Lower lobe of right lung (tissue), 2 donors: ENCODE measurements around the gene AMN. TPM values are rescaled to one million over a fixed set of nuclear protein-coding genes. Genes with fewer than 3 reads are reported as not detected.
"Not testable (repeated sequence)": the region's sequence is repeated elsewhere in the genome, so short reads cannot be mapped to it uniquely, and the experiment has no call there.

Experiments
- ATAC-seq, 2 donors: fragments of 200-7000 bp; cut with Tn5 transposase; one replicate each; pipeline ENCODE4 v1.9.1; 2020 to 2022; ENCODE audit warnings: mild to moderate bottlenecking in 2 of 2, moderate library complexity in 2 of 2
- DNase-seq: peaks from one replicate; pipeline ENCODE4 v3.0.0-alpha.2; 2020
- H3K27ac ChIP-seq: fragments of 200-600 bp; one replicate; pipeline ENCODE4 v1.8.0; 2022
- H3K27me3 ChIP-seq: fragments of 200-600 bp; one replicate; pipeline ENCODE4 v1.8.0; 2022; ENCODE audit warnings: low read depth
- H3K36me3 ChIP-seq: fragments of 200-600 bp; one replicate; pipeline ENCODE4 v1.8.0; 2022; ENCODE audit warnings: mild to moderate bottlenecking
- H3K4me1 ChIP-seq: fragments of 200-600 bp; one replicate; pipeline ENCODE4 v1.8.0; 2022
- H3K4me3 ChIP-seq: fragments of 200-600 bp; one replicate; pipeline ENCODE4 v1.8.0; 2022; ENCODE audit warnings: mild to moderate bottlenecking
- H3K9me3 ChIP-seq: fragments of 200-600 bp; one replicate; pipeline ENCODE4 v1.8.0; 2022
- intact Hi-C: fragments of 100-400 bp; cut with DNase I; formaldehyde crosslinking; loops from one replicate; pipeline ENCODE4 v1.11.0; 2022
- total RNA-seq: library from RNA; stranded (reverse); fragmentation: NEBNext Ultra II Directional; extraction: Animal tissue kit (Norgen Biotek cat#: 25700); gene quantifications from one replicate; pipeline ENCODE4 v1.2.1, GENCODE V29; 2021
- TF ChIP-seq, protein P1 (sequence below): fragments of 200-600 bp; IDR thresholded peaks from one replicate; pipeline ENCODE4 v1.8.0; 2022; ENCODE audit warnings: antibody characterized with exemption, mild to moderate bottlenecking
- donor health status: DM: no; HTN: yes; CAD: no; lungs with severe emphysema.

The AMN gene
- total RNA-seq, 1 donor from 2014 or later, result 13.7 TPM

DNA sequence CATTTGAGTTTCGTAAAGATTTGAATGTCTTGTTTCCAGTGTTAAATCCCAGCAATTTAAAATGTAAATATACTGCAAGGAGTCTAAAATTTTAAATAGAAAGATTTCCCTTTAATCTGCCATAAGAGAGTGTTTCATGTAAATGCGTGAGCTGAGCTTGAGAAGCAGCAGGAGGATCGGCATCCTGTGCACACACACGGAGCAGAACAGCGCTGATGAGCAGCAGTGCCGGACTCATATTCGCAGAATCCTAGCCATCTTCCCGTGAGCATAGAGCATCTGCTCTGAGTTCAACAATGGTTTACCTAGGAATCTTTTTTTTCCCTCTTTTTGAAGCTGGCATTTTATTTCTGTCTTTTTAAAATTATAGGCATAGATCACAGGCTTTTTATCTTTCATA lies 29.8 kb upstream of the AMN start:
- TF ChIP-seq, protein P1, sequence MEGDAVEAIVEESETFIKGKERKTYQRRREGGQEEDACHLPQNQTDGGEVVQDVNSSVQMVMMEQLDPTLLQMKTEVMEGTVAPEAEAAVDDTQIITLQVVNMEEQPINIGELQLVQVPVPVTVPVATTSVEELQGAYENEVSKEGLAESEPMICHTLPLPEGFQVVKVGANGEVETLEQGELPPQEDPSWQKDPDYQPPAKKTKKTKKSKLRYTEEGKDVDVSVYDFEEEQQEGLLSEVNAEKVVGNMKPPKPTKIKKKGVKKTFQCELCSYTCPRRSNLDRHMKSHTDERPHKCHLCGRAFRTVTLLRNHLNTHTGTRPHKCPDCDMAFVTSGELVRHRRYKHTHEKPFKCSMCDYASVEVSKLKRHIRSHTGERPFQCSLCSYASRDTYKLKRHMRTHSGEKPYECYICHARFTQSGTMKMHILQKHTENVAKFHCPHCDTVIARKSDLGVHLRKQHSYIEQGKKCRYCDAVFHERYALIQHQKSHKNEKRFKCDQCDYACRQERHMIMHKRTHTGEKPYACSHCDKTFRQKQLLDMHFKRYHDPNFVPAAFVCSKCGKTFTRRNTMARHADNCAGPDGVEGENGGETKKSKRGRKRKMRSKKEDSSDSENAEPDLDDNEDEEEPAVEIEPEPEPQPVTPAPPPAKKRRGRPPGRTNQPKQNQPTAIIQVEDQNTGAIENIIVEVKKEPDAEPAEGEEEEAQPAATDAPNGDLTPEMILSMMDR, result no peak
- Histone ChIP-seq H3K9me3 (no peaks in the 10 kb centered on the region), H3K36me3 (peaks cover 37% of the 10 kb centered on the region), H3K27me3 (no peaks in the 10 kb centered on the region), H3K27ac (no peak overlapping the region), H3K4me3 (no peak overlapping the region), H3K4me1 (peaks cover 9% of the 10 kb centered on the region)
- intact Hi-C loops, result no loop called here
- ATAC-seq, result no peak
- DNase-seq, result no peak

DNA sequence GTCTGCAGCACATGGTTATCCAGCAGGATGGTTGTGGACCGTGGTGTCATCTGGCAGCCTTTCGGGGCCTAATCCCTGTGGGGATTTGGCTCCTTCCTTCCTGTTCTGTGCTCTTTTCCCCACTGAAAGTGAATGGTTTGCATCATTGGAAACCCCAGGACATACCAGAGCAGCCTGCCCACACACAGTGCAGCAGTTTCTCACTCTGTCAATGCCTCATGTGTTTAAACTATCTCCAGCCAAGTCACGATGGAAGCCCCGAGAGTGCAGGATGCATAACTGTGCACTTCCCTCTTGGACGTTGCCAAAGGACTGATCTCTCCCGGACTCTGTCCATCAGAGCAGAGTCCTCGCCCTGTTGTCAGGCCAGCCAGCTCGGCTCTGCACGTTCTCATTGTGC lies 29.0 kb upstream of the AMN start:
- Histone ChIP-seq H3K27ac (no peak overlapping the region), H3K27me3 (no peaks in the 10 kb centered on the region), H3K4me3 (no peak overlapping the region), H3K4me1 (peaks cover 17% of the 10 kb centered on the region), H3K36me3 (peaks cover 41% of the 10 kb centered on the region), H3K9me3 (no peaks in the 10 kb centered on the region)
- DNase-seq, result no peak
- TF ChIP-seq, protein P1, result no peak
- intact Hi-C loops, result no loop called here
- peak; percentile 34 to 80 for ATAC-seq

DNA sequence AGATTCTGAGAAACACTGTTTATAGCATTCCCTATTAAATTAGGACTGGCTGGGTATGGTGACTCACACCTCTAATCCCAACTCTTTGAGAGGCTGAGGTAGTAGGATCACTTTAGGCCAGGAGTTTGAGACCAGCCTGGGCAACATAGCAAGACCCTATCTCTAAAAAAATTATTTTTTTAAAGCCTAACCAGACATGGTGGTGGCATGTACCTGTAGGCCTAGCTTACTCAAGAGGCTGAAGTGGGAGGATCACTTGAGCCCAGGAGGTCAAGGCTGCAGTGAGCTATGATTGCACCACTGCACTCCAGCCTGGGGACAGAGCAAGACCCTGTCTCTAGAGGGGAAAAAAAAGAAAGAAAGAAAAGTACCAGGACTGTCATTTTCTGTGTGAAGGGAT lies 25.7 kb upstream of the AMN start:
- peaks cover 27% of the 10 kb centered on the region for H3K4me1 ChIP-seq
- peak overlapping the region; percentile 24 for H3K27ac ChIP-seq
- H3K36me3 ChIP-seq, result peaks cover 37% of the 10 kb centered on the region
- H3K27me3 ChIP-seq, H3K4me3 ChIP-seq, intact Hi-C loops, DNase-seq, H3K9me3 ChIP-seq: not testable (repeated sequence)
- ATAC-seq, result peak; percentile 28 to 44

DNA sequence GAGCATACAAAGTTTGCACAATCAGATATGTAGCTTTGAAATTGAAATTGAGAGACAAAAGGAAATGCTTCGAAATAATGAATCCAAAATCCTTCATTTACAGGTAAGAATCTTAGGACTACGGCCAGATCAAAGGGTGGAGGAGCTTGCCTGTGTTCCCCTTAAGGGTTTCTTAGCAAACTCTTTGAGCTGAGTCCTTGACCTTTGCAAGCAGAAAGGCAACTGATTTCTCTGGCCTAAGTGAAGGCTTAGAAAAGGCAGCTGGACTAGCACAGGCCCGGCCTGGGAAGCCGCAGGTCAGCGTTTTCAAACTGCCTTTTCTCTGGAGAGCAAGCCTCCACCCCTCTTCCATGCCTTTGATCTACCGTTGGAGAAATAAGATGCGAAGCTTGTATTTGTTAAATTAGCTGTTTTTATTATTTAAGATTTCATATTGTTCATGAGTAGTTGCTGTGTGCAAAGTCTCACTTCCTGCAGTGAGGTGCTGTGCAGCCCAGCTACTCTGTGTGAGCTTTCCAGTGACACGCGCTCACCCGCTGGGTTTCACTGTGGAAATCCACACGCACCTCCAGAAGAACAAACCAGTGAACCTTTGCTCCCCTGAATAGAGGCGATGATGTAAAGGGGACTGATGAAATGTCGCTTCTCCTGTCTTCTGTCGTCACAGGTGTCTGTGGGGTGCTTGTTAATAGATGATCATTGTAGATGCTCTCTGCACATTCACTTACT lies 25.0 kb upstream of the AMN start:
- Histone ChIP-seq H3K9me3 (no peaks in the 10 kb centered on the region), H3K27ac (peak overlapping the region; percentile 24), H3K4me3 (no peak overlapping the region), H3K4me1 (peaks cover 27% of the 10 kb centered on the region), H3K27me3 (no peaks in the 10 kb centered on the region), H3K36me3 (peaks cover 37% of the 10 kb centered on the region)
- intact Hi-C loops, result no loop called here
- ATAC-seq (peak; percentile 35 to 78), DNase-seq (no peak)
- TF ChIP-seq, protein P1, result no peak

DNA sequence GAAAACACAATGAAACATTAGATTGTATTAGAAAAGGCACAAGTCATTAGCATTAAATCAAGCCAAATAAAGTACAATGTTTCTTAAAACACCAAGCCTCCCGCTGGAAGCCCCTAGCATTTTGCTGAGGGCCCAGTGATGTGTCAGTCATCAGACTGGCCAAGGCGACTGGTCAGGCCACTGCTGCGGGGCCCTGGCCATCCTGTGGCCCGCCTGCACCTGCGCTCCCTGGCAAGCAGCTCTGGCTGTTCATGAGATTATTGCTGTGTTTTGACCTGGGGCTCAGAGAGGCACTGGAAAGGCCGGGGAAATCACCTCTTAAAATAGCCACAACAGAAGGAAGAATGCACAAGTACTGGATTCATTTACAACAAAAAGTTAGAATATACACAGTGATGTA lies 24.2 kb upstream of the AMN start:
- Histone ChIP-seq H3K4me1 (peaks cover 27% of the 10 kb centered on the region), H3K4me3 (no peak overlapping the region), H3K36me3 (peaks cover 37% of the 10 kb centered on the region), H3K27ac (no peak overlapping the region), H3K27me3 (no peaks in the 10 kb centered on the region), H3K9me3 (no peaks in the 10 kb centered on the region)
- intact Hi-C loops, result no loop called here
- no peak for ATAC-seq
- TF ChIP-seq, protein P1, result no peak
- no peak for DNase-seq

DNA sequence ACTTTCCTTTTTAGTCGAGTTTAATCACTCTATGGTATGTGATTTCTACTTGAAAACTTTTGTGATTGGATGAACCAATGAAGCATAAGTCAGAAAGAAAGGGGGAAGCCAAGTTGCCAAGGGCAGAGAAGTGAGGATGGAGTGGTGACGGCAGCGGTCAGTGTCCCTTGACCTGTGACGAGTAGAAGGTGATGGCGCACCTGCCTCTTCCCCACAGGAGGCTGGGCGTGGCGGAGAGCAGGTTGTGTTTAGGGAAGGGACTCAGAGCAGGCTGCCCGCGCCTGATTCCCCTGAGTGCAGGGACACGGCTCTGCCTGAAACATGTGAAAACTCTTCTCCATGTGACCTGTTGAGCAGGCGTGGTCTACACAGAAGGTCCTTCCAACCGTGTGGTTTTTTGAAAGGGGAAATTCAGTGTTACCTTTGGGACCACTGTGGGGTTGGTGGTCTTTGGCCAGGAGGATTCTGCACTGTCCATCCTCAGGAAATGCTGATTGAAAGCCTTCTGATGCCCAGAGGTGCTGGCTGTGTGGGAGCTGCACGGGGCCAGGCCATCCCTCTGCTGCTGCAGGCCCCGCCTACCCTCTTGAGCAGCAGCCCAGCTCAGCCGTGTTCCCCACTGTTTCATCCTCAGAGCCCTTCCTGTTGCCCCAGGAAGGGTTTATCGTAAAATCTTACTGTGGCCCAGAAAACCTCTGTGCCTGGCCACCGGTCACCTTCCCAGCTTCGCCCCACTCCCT lies 23.5 kb upstream of the AMN start:
- intact Hi-C loops, result no loop called here
- ATAC-seq (no peak), DNase-seq (no peak)
- peaks cover 27% of the 10 kb centered on the region for H3K4me1 ChIP-seq
- no peaks in the 10 kb centered on the region for H3K27me3 ChIP-seq
- H3K4me3 ChIP-seq, result no peak overlapping the region
- TF ChIP-seq, protein P1, result no peak
- no peaks in the 10 kb centered on the region for H3K9me3 ChIP-seq
- no peak overlapping the region for H3K27ac ChIP-seq
- H3K36me3 ChIP-seq, result peaks cover 44% of the 10 kb centered on the region
